ENCODE results near the gene RPS15.

GRCh38 chr19:1453525-1454364, 15.5 kb downstream of the RPS15 start:
- no peak for TF ChIP-seq CTCF (IDR thresholded peaks at IDR 0.05; ENCODE audit: insufficient read depth, low read length)
- no peak for TF ChIP-seq GABPA (IDR thresholded peaks at IDR 0.05; ENCODE audit: low read depth)

Data from HL-60 (cell line).